HEK293T (cell line): ENCODE results near the gene S1PR2.

Source experiments
- CTCF ChIA-PET: fragments of 350-600 bp; formaldehyde crosslinking; extraction: SDS; loops from one replicate; lab custom pipeline; 2021; ENCODE audit warnings: antibody characterized with exemption, inconsistent platforms; lab: Yijun Ruan, JAX
- POLR2A ChIA-PET: fragments of 350-600 bp; formaldehyde crosslinking; extraction: SDS; loops from one replicate; lab custom pipeline; 2020; ENCODE audit warnings: antibody characterized with exemption, inconsistent platforms; lab: Yijun Ruan, JAX
- DNase-seq: peaks from one replicate; pipeline ENCODE4 v3.0.0; 2012; ENCODE audit warnings: mixed read lengths; ENCODE audit errors: extremely low spot score
- ARNT ChIP-seq: fragments of 450-650 bp; IDR thresholded peaks from 2 replicates; pipeline ENCODE4 v1.6.1; 2017; ENCODE audit warnings: mild to moderate bottlenecking
- BHLHE40 ChIP-seq: fragments of 450-650 bp; IDR thresholded peaks from 2 replicates; pipeline ENCODE4 v1.6.1; 2016; ENCODE audit warnings: mild to moderate bottlenecking, moderate library complexity, borderline replicate concordance
- CTBP1 ChIP-seq: fragments of 450-650 bp; IDR thresholded peaks from 2 replicates; pipeline ENCODE4 v1.6.1; 2016; ENCODE audit warnings: borderline replicate concordance
- ELF4 ChIP-seq: fragments of 450-650 bp; IDR thresholded peaks from 2 replicates; pipeline ENCODE4 v1.6.1; 2017; ENCODE audit warnings: antibody characterized with exemption
- FOXA1 ChIP-seq: fragments of 450-650 bp; IDR thresholded peaks from 2 replicates; pipeline ENCODE4 v1.6.1; 2016; ENCODE audit warnings: mild to moderate bottlenecking
- FOXK2 ChIP-seq: fragments of 450-650 bp; IDR thresholded peaks from 2 replicates; pipeline ENCODE4 v1.6.1; 2016; ENCODE audit warnings: mild to moderate bottlenecking
- FOXM1 ChIP-seq: fragments of 450-650 bp; IDR thresholded peaks from 2 replicates; pipeline ENCODE4 v1.6.1; 2017; ENCODE audit warnings: mild to moderate bottlenecking, borderline replicate concordance
- HDGF ChIP-seq: fragments of 450-650 bp; IDR thresholded peaks from 2 replicates; pipeline ENCODE4 v1.6.1; 2017; ENCODE audit warnings: antibody characterized with exemption, borderline replicate concordance
- L3MBTL2 ChIP-seq: fragments of 450-650 bp; conservative IDR thresholded peaks from 2 replicates; pipeline ENCODE4 v1.6.1; 2016; ENCODE audit warnings: mild to moderate bottlenecking
- LEF1 ChIP-seq: fragments of 450-650 bp; IDR thresholded peaks from 2 replicates; pipeline ENCODE4 v1.6.1; 2017; ENCODE audit warnings: mild to moderate bottlenecking, borderline replicate concordance
- NFRKB ChIP-seq: fragments of 450-650 bp; IDR thresholded peaks from 2 replicates; pipeline ENCODE4 v1.6.1; 2016; ENCODE audit warnings: mild to moderate bottlenecking, moderate library complexity
- SP1 ChIP-seq: fragments of 450-650 bp; IDR thresholded peaks from 2 replicates; pipeline ENCODE4 v1.6.1; 2017
- SUZ12 ChIP-seq: fragments of 450-650 bp; IDR thresholded peaks from 2 replicates; pipeline ENCODE4 v1.6.1; 2016; ENCODE audit warnings: mild to moderate bottlenecking
- TARDBP ChIP-seq: fragments of 450-650 bp; IDR thresholded peaks from 2 replicates; pipeline ENCODE4 v1.6.1; 2016
- ZNF384 ChIP-seq: fragments of 450-650 bp; IDR thresholded peaks from 2 replicates; pipeline ENCODE4 v1.6.1; 2016
- TF ChIP-seq, protein P1 (sequence below): fragments of 450-650 bp; IDR thresholded peaks from 2 replicates; pipeline ENCODE4 v1.6.1; 2016

The S1PR2 gene

DNA sequence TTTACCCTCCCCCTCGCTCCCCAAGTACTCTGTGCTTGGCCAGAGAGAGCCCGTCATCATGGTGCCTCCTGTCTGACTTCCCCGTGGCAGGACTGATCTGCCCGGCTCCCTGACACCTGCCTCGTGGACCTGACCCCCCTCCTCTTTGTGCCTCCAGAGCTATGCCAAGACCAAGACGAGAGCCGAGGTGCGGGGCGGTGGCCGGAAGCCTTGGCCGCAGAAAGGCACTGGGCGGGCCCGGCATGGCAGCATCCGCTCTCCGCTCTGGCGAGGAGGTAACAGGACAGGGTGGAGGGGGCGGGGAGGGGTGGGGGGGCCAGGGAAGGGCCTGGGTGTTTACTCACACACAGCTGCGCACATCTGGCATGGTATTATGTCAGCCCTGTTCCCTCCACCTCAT is 25.4 kb upstream of the S1PR2 start:
- ChIA-PET CTCF (interaction anchor here (0.5 kb wide), 1 partner anchor 438 kb away, joined by 3 read pairs; no protein-coding TSS in a partner anchor), POLR2A (interaction anchor here (0.8 kb wide), 1 partner anchor 124 kb away, joined by 4 read pairs; the partner anchor contains the start of gene TYK2)
- no peak for TF ChIP-seq TARDBP
- TF ChIP-seq ARNT: no peak
- no peak for TF ChIP-seq SUZ12
- no peak for TF ChIP-seq LEF1
- TF ChIP-seq NFRKB: no peak
- no peak for TF ChIP-seq L3MBTL2
- TF ChIP-seq, protein P1, sequence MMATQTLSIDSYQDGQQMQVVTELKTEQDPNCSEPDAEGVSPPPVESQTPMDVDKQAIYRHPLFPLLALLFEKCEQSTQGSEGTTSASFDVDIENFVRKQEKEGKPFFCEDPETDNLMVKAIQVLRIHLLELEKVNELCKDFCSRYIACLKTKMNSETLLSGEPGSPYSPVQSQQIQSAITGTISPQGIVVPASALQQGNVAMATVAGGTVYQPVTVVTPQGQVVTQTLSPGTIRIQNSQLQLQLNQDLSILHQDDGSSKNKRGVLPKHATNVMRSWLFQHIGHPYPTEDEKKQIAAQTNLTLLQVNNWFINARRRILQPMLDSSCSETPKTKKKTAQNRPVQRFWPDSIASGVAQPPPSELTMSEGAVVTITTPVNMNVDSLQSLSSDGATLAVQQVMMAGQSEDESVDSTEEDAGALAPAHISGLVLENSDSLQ: no peak
- no peak for TF ChIP-seq ELF4
- no peak for TF ChIP-seq CTBP1
- TF ChIP-seq ZNF384: no peak
- no peak for TF ChIP-seq FOXK2
- no peak for TF ChIP-seq SP1
- no peak for TF ChIP-seq FOXA1
- TF ChIP-seq FOXM1: no peak
- DNase-seq: no peak

DNA sequence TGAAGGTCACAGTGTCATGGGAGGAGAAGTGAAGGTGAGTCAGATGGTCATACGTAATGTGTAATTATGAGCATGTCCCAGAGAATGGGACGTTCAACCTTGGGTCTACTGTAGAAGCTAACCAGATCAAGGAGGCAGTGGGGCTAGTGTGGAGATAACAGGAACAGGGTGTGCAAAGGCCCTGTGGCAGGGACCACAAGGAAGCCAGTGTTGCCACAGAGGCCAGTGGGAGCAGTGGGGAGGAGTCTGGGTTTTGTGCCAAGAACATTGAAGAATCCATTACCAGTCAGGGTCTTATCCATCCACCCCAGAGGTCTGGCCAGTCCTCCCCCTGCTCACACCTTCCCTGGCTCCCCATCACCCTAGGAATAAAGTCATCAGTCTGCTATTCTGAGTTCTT is 24.2 kb upstream of the S1PR2 start:
- no peak for DNase-seq
- no peak for TF ChIP-seq HDGF
- no peak for TF ChIP-seq LEF1
- no peak for TF ChIP-seq ZNF384
- TF ChIP-seq FOXM1: no peak
- no peak for TF ChIP-seq TARDBP
- no peak for TF ChIP-seq SUZ12
- TF ChIP-seq FOXA1: no peak
- no peak for TF ChIP-seq NFRKB
- ChIA-PET CTCF (no interaction called here), POLR2A (no interaction called here)

DNA sequence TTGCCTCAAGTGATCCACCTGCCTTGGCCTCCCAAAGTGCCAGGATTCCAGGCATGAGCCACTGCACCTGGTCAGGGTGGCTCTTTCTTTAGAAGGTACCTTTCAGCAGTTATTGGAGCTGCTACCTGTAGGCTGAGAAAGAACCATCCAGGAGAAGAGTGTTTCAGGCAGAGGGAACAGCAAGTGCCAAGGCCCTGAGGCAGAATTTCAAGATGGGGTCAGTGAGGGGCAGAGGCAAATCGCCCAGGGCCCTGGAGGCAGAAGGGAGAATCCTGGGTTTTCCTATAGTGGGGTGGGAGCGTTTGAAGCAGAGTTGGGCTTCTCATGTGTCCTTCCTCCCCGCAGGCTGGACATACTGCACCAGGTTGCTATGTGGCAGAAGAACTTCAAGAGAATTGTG is 23.1 kb upstream of the S1PR2 start:
- no peak for DNase-seq
- no peak for TF ChIP-seq SP1
- TF ChIP-seq FOXA1: no peak
- TF ChIP-seq TARDBP: no peak
- no peak for TF ChIP-seq L3MBTL2
- no peak for TF ChIP-seq CTBP1
- ChIA-PET POLR2A (interaction anchor here (1.0 kb wide), 1 partner anchor 127 kb away, joined by 3 read pairs; the partner anchor contains the start of gene TYK2), CTCF (no interaction called here)

GRCh38 chr19:10252707-10253106 is 21.6 kb upstream of the S1PR2 start:
- ChIA-PET POLR2A (interaction anchor here (1.6 kb wide), 2 partner anchors 127 to 146 kb away, joined by 3 read pairs; partner anchors contain the start of genes PPAN and TYK2), CTCF (interaction anchor here (0.8 kb wide), 1 partner anchor 225 kb away, joined by 4 read pairs; no protein-coding TSS in a partner anchor)
- no peak for TF ChIP-seq FOXK2
- TF ChIP-seq BHLHE40: no peak
- no peak for TF ChIP-seq ZNF384
- TF ChIP-seq FOXA1: no peak
- TF ChIP-seq TARDBP: no peak
- no peak for TF ChIP-seq LEF1
- TF ChIP-seq SUZ12: no peak
- TF ChIP-seq ARNT: no peak
- TF ChIP-seq ELF4: no peak
- no peak for TF ChIP-seq NFRKB
- no peak for TF ChIP-seq SP1
- TF ChIP-seq CTBP1: no peak
- TF ChIP-seq HDGF: no peak
- TF ChIP-seq, protein P1: no peak
- TF ChIP-seq FOXM1: no peak
- TF ChIP-seq L3MBTL2: no peak
- no peak for DNase-seq

- DNase-seq: peak; percentile 95
- CTCF ChIA-PET: interaction anchor here (0.5 to 0.8 kb wide), 3 partner anchors 225 to 1331 kb away, joined by 3 to 9 read pairs (median 4); no protein-coding TSS in a partner anchor
- no peak for TF ChIP-seq ZNF384
- peak; percentile 75 for TF ChIP-seq L3MBTL2
- no peak; the same call in 1 of the 2 replicates for TF ChIP-seq ELF4
- no peak; the same call in 1 of the 2 replicates for TF ChIP-seq LEF1
- no peak for TF ChIP-seq TARDBP
- TF ChIP-seq SUZ12: no peak
- POLR2A ChIA-PET: interaction anchor here (0.6 to 1.6 kb wide), 5 partner anchors 16 to 156 kb away, joined by 3 to 4 read pairs (median 3); partner anchors contain the start of genes PPAN and TYK2
Measured at GRCh38 chr19:10251792-10252694, 20.9 kb upstream of the S1PR2 start, which contains the start of gene MRPL4. MRPL4 (plus strand) TSS chr19:10252214; CDS start chr19:10252254, 40 bp downstream.

DNA sequence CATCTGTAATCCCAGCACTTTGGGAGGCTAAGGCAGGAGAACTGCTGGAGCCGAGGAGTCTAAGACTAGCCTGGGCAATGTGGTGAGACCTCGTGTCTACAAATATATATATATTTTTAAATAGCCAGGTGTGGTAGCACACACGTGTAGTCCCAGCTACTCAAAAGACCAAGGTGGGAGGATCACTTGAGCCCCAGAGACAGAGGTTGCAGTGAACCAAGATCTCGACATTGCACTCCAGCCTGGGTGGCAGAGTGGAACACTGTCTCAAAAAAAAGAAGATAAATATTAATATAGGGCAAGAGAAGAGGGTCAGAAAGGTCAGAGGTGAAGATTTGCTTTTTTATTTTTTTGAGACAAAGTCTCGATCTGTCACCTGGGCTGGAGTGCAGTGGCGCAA is 15.4 kb upstream of the S1PR2 start:
- ChIA-PET CTCF (interaction anchor here (0.7 to 0.9 kb wide), 2 partner anchors 20 to 618 kb away, joined by 3 to 4 read pairs; no protein-coding TSS in a partner anchor), POLR2A (interaction anchor here (1.1 kb wide), 1 partner anchor 87 kb away, joined by 3 read pairs; the partner anchor contains the start of gene RAVER1)
- TF ChIP-seq ZNF384 (no peak), NFRKB (no peak), TARDBP (no peak), L3MBTL2 (no peak), LEF1 (no peak), BHLHE40 (no peak), FOXA1 (no peak)
- TF ChIP-seq, protein P1: no peak
- DNase-seq: no peak
